Middle frontal gyrus (tissue), 1 donor: Measurements from ENCODE around the gene DOK6.

Source experiments
- DNase-seq: peaks from one replicate; pipeline ENCODE4 v3.0.0-alpha.2; 2015; ENCODE audit warnings: low spot score; ENCODE audit errors: extremely low spot score

DOK6 gene

GRCh38 chr18:69897397-69898108 lies 496.9 kb downstream of the DOK6 start:
- no peak for DNase-seq

- no peak for DNase-seq
Observed at GRCh38 chr18:69898241-69898861, 497.7 kb downstream of the DOK6 start.
